Hepatocyte (in vitro differentiated cells): ENCODE data around the gene DGKI. TPM values are rescaled to one million over a fixed set of nuclear protein-coding genes. Genes with fewer than 3 reads are reported as not detected.

ENCODE experiments used
- DNase-seq: peaks from one replicate; pipeline ENCODE4 v3.0.0-alpha.2; 2016; ENCODE audit warnings: low spot score
- H2AFZ ChIP-seq: fragments of 200-600 bp; sonication (generic); 2 replicates; pipeline ENCODE4 v1.6.0; 2016; ENCODE audit warnings: antibody characterized with exemption, mild to moderate bottlenecking
- H3K27ac ChIP-seq: fragments of 200-600 bp; sonication (generic); 2 replicates; pipeline ENCODE4 v1.5.1; 2016; ENCODE audit warnings: mild to moderate bottlenecking
- H3K27me3 ChIP-seq: fragments of 200-600 bp; sonication (generic); 2 replicates; pipeline ENCODE4 v1.6.1; 2016
- H3K36me3 ChIP-seq: fragments of 200-600 bp; sonication (generic); replicated peaks from 2 replicates; pipeline ENCODE4 v1.5.1; 2016; ENCODE audit warnings: low read depth; ENCODE audit not compliant: insufficient read depth
- H3K4me1 ChIP-seq: fragments of 200-600 bp; sonication (generic); 2 replicates; pipeline ENCODE4 v1.5.1; 2016; ENCODE audit warnings: mild to moderate bottlenecking, moderate library complexity; ENCODE audit not compliant: insufficient read depth
- H3K4me2 ChIP-seq: fragments of 200-600 bp; sonication (generic); 2 replicates; pipeline ENCODE4 v1.6.0; 2016
- H3K4me3 ChIP-seq: fragments of 200-600 bp; sonication (generic); 2 replicates; pipeline ENCODE4 v1.5.1; 2016; ENCODE audit warnings: mild to moderate bottlenecking
- H3K79me2 ChIP-seq: fragments of 200-600 bp; sonication (generic); 2 replicates; pipeline ENCODE4 v1.6.0; 2017; ENCODE audit warnings: mild to moderate bottlenecking
- H3K9me2 ChIP-seq: fragments of 200-600 bp; sonication (generic); replicated peaks from 2 replicates; pipeline ENCODE4 v1.6.0; 2017; ENCODE audit warnings: mild to moderate bottlenecking; ENCODE audit not compliant: insufficient read depth
- H3K9me3 ChIP-seq: fragments of 200-600 bp; sonication (generic); 2 replicates; pipeline ENCODE4 v1.5.1; 2016; ENCODE audit warnings: low read depth, mild to moderate bottlenecking
- H4K20me1 ChIP-seq: fragments of 200-600 bp; sonication (generic); 2 replicates; pipeline ENCODE4 v1.6.0; 2016; ENCODE audit warnings: mild to moderate bottlenecking; ENCODE audit not compliant: insufficient read depth, poor library complexity, severe bottlenecking
- EZH2 ChIP-seq: fragments of 200-600 bp; sonication (generic); IDR thresholded peaks from 2 replicates; pipeline ENCODE4 v1.6.1; 2016; ENCODE audit warnings: antibody characterized with exemption, mild to moderate bottlenecking, borderline replicate concordance
- EZH2phosphoT487 ChIP-seq: fragments of 200-600 bp; sonication (generic); IDR thresholded peaks from one replicate; pipeline ENCODE4 v1.6.1; 2018; ENCODE audit warnings: antibody characterized with exemption, mild to moderate bottlenecking, low read depth, moderate library complexity; ENCODE audit not compliant: unreplicated experiment, severe bottlenecking
- WGBS: methylation state at CpG from one replicate; pipeline ENCODE4 v1.1.6; 2016; ENCODE audit warnings: low lambda C conversion rate; ENCODE audit errors: missing lambda C conversion rate; 5-methylcytosine and 5-hydroxymethylcytosine counted together
- polyA plus RNA-seq: library from polyadenylated mRNA; unstranded; fragments of >200 nt; fragmentation: Nextera tagmentation; extraction: Ambion mirVana; gene quantifications from 2 replicates; pipeline ENCODE4 v1.2.1, GENCODE V29; 2016
- total RNA-seq: library from RNA; depleted of rRNA; stranded (reverse); fragments of >200 nt; gene quantifications from 2 replicates; pipeline ENCODE4 v1.2.3, GENCODE V29; 2014
- TF ChIP-seq, protein P1 (sequence below): fragments of 200-600 bp; sonication (generic); IDR thresholded peaks from 2 replicates; pipeline ENCODE4 v1.5.1; 2016; ENCODE audit warnings: antibody characterized with exemption, mild to moderate bottlenecking; ENCODE audit not compliant: poor library complexity

Gene DGKI
- total and polyA plus RNA-seq, 2 experiments from 2014 or later = 0.47 to 1.8 TPM

DNA sequence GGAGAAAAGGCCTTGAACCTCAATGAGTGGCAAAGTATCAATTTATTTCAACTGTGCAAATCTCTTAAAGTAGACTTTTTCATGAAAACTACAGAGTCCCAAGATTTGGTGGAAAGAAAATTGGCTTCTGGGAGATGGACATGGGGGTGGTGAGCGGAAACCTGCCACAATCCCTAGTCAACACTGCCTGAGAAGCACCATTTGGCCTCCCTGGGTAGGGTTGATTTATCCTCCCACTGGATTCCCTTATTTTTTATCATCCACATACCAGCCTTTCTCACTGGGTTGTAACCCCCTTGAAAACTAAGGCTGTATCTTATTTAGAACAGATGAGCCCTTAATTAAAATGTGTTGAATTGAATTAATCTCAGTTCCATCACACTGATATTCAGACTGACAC lies 401.5 kb downstream of the DGKI start:
- Histone ChIP-seq H3K9me2 (no peaks in the 10 kb centered on the region), H3K4me1 (no peaks in the 10 kb centered on the region), H3K27ac (no peak overlapping the region), H3K79me2 (no peaks in the 10 kb centered on the region), H4K20me1 (no peaks in the 10 kb centered on the region), H2AFZ (no peak overlapping the region), H3K27me3 (no peaks in the 10 kb centered on the region), H3K36me3 (no peaks in the 10 kb centered on the region), H3K9me3 (no peaks in the 10 kb centered on the region), H3K4me2 (no peak overlapping the region), H3K4me3 (no peak overlapping the region)
- WGBS = 88% methylated on average over 1 of the region's 1 CpG
- no peak for DNase-seq
- TF ChIP-seq, protein P1, sequence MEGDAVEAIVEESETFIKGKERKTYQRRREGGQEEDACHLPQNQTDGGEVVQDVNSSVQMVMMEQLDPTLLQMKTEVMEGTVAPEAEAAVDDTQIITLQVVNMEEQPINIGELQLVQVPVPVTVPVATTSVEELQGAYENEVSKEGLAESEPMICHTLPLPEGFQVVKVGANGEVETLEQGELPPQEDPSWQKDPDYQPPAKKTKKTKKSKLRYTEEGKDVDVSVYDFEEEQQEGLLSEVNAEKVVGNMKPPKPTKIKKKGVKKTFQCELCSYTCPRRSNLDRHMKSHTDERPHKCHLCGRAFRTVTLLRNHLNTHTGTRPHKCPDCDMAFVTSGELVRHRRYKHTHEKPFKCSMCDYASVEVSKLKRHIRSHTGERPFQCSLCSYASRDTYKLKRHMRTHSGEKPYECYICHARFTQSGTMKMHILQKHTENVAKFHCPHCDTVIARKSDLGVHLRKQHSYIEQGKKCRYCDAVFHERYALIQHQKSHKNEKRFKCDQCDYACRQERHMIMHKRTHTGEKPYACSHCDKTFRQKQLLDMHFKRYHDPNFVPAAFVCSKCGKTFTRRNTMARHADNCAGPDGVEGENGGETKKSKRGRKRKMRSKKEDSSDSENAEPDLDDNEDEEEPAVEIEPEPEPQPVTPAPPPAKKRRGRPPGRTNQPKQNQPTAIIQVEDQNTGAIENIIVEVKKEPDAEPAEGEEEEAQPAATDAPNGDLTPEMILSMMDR = no peak
- no peak for TF ChIP-seq EZH2

DNA sequence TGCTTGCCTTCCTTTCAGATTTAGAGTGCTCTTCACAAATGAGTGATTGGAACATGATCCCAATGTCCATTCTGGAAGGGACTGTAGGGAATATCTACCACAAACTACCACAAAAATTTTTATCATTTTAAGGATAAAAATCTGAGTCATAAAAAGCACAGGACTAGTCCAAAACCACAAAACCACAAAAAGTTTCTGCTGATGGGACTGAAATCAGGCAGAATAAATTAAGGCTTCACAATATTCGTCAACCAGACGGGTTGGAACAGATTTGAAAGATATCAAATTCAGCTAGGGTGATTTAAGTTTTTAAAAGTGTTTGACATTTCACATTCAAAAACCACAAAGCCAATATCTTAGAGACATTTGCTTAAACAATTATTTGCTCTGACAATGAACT lies 403.2 kb downstream of the DGKI start:
- Histone ChIP-seq H3K79me2 (no peaks in the 10 kb centered on the region), H3K9me3 (no peaks in the 10 kb centered on the region), H3K27ac (no peak overlapping the region), H3K4me2 (no peak overlapping the region), H3K4me3 (no peak overlapping the region), H3K4me1 (no peaks in the 10 kb centered on the region), H3K9me2 (no peaks in the 10 kb centered on the region), H3K27me3 (no peaks in the 10 kb centered on the region), H4K20me1 (no peaks in the 10 kb centered on the region), H3K36me3 (no peaks in the 10 kb centered on the region), H2AFZ (no peak overlapping the region)
- TF ChIP-seq EZH2phosphoT487 (no peak), EZH2 (no peak)
- TF ChIP-seq, protein P1 = no peak
- DNase-seq = no peak
- WGBS = 82% methylated on average over 2 of the region's 2 CpGs

DNA sequence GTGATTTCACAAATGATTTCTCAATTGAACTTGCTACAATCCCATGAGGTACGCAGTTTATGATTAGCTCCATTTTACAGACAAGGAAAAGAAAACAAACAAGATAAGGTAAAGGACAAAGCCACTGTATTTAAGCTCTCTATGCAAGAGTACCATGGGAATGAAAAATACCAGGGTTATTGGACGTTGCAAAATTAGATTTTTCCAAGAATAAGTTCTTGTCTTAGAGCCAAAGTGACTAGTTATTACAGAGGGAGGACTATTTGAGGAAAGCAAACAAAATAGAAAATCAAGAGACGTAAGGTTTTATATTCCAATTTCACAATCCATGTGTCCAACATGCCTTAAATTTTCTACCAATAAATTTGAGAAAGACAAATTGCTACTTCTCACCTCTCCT lies 405.3 kb downstream of the DGKI start:
- no peaks in the 10 kb centered on the region for H3K36me3 ChIP-seq
- H3K9me3 ChIP-seq = no peaks in the 10 kb centered on the region
- H2AFZ ChIP-seq = no peak overlapping the region
- H3K4me3 ChIP-seq = no peak overlapping the region
- no peak for TF ChIP-seq EZH2phosphoT487
- WGBS = 90% methylated on average over 3 of the region's 3 CpGs
- no peak overlapping the region for H3K27ac ChIP-seq
- no peak for DNase-seq
- H3K4me1 ChIP-seq = no peaks in the 10 kb centered on the region
- no peaks in the 10 kb centered on the region for H3K79me2 ChIP-seq
- H3K9me2 ChIP-seq = no peaks in the 10 kb centered on the region
- no peaks in the 10 kb centered on the region for H3K27me3 ChIP-seq
- H4K20me1 ChIP-seq = no peaks in the 10 kb centered on the region
- H3K4me2 ChIP-seq = no peak overlapping the region

DNA sequence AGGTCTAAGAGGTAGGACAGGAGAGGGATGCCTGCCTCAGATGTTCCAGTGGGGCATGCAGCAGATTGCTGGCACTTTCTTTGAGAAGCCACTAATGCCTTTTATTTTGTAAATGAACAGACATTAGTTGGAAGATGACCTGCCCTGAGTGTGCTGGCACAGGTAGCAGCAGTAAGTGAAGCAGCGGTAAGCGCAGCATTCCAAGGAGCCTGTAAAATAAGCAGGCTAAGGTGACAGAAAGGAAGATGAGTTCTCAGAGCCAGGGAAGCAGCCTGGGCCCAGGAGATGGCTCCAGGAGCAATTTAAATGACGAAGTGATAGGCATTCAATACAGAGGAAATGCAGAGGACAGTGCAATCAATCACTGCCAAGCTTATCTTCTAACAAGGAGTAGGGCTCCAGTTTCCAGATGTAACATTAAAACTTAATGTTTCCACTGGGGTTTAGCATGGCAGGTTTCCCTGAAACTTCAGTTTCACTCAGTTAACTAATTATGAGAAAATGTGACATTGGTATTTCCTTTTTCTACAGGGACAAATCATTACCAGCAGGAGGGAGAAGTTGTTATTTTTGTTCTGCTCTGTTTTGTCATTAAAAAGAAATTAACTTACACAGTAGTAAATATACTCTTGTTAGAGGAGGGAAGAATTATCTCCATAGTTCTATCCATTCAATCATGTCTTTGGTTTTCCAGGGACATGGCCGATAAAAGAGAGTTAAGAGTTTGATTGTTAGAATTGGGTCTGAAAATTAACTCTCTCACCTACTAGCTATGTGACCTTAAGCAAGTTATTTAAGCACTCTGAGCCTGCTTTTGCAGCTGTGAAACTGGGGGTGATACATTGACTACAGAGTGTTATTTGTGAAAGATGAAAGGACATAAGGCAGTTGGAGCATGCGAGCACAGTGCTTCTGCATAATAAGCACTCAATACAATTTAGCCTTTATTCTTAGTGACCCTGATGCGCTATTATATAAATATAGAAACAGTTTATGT lies 406.6 kb downstream of the DGKI start:
- no peak for TF ChIP-seq EZH2phosphoT487
- TF ChIP-seq, protein P1 = no peak
- TF ChIP-seq EZH2 = no peak
- Histone ChIP-seq H2AFZ (no peak overlapping the region), H3K9me3 (no peaks in the 10 kb centered on the region), H4K20me1 (no peaks in the 10 kb centered on the region), H3K27me3 (no peaks in the 10 kb centered on the region), H3K36me3 (no peaks in the 10 kb centered on the region), H3K9me2 (no peaks in the 10 kb centered on the region), H3K79me2 (no peaks in the 10 kb centered on the region), H3K4me2 (no peak overlapping the region), H3K4me3 (no peak overlapping the region), H3K27ac (no peak overlapping the region), H3K4me1 (no peaks in the 10 kb centered on the region)
- DNase-seq = no peak
- WGBS = 69% methylated on average over 6 of the region's 6 CpGs
